ENCODE results near the gene C1orf56.
A peak's percentile ranks its signal among the peaks of the same experiment; 100 is the strongest.

Gene C1orf56, protein sequence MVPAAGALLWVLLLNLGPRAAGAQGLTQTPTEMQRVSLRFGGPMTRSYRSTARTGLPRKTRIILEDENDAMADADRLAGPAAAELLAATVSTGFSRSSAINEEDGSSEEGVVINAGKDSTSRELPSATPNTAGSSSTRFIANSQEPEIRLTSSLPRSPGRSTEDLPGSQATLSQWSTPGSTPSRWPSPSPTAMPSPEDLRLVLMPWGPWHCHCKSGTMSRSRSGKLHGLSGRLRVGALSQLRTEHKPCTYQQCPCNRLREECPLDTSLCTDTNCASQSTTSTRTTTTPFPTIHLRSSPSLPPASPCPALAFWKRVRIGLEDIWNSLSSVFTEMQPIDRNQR

DNA sequence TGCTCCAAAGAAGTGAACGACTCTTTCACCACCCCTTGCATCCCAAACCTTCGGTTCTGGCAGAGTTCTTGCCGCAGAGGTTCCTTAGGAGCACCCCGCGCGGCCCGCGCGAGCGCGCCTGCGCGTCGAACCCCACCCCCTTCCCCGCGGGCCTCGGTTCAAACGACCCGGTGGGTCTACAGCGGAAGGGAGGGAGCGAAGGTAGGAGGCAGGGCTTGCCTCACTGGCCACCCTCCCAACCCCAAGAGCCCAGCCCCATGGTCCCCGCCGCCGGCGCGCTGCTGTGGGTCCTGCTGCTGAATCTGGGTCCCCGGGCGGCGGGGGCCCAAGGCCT lies at the start of gene C1orf56:
C1orf56 (plus strand) TSS at position 161 of the 334 bp plus-strand sequence; CDS start at position 258, 97 bp downstream.
- DNase-seq = peak; percentile 72

DNA sequence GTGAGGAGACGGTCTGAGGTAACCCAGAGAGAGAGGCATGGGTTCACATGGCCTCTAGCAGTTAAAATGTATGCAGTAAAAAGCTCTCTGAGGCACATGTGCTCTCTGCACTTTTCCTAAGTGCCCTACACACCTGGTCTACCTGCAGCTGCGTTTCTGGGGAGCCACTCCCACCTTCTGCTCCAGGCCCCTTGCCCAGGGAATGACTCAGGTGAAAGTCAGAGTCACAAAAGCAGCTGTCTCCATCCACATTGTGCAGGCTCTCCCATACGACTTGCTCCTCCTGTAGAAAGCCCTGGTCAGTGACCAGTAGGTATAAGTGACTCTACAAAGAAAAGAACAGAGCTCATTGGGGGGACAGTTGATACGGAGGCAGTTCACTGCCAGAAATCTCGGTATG lies 49.6 kb upstream of the C1orf56 start:
- no peak for DNase-seq

DNA sequence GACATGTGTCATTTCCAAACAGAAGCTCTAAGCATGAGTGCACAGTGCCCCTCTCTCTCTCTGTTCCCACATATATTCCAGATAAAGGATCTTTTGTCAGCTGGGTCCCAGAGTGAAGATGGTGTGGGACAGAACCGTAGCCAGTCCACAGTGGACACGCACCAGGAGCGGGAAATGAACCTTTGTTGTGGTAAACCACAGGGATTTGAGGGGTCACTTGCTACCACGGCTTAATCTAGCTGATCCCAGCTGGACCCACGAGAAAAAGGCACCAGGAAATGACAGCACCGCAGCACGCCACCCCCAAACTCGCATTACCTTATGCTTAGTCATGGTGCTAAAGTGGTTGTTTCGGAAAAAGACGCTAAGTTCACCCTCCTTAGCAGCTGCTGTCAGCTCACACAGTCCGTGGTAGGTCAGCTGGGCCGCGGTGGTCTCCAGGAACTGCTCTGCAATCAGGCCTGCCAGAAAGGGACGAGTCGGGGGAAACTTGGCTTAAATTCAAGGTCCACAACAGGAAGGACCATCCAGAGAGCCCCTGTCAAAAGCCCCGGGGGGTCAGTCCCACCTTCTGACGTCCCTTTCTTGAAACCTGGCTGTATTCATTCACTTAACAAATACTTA lies 48.4 kb upstream of the C1orf56 start:
- DNase-seq = peak; percentile 47

DNA sequence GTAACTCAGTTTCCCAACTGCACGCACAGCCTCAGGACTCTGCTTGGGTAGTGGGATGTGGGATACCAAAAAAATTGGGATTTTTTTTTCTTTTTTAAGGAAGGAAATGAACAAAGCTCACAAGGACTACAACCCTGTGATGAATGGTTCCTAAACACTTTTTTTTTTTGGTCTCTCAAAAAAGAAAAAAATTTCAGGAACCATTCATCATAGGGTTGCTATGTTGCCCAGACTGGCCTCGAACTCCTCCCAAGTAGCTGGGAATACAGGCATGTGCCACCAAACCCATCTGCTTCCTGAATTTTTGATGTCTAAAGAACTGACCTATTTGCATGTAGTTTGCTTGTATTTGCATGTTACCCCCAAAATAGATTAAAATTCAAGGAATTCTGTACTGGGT lies 47.6 kb upstream of the C1orf56 start:
- no peak for DNase-seq

DNA sequence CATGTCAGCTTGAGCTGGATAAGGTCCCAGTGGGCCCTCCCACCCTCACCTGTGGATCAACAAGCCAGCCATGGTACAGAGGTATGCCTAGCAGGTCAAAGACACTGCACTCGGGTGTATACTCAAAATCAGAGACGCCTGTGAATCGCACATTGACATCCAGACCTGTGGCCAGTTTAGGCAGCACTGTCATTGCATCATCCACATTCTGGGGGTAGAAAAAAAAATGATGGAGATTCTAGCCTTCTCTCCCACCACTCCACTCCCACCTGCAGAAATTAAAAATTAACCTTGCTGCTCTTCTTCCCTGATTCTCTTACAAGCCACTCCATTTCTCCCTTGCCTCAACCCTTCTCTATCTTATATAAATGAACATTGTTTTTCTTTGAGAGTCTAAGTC lies 47.1 kb upstream of the C1orf56 start:
- DNase-seq = no peak

DNA sequence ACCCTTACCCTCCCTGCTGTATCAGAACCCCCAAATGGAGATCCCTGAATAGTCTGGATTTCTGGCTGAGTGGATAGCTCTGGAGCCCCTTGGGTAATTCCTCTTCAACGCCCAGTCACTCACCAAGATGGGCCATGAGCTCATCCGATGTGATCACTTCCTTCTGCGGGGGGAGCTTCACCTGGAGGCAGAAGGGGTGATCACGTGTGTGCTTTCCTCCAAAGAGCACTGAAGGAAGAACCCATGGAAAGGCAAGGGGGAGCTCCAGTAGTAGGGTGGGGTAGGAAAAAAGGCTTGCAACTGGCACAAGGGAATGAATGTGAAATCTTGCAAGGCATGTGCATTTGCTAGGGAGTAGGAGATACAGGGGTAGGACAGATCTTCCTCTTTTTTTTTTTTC lies 45.9 kb upstream of the C1orf56 start:
- DNase-seq = no peak

DNA sequence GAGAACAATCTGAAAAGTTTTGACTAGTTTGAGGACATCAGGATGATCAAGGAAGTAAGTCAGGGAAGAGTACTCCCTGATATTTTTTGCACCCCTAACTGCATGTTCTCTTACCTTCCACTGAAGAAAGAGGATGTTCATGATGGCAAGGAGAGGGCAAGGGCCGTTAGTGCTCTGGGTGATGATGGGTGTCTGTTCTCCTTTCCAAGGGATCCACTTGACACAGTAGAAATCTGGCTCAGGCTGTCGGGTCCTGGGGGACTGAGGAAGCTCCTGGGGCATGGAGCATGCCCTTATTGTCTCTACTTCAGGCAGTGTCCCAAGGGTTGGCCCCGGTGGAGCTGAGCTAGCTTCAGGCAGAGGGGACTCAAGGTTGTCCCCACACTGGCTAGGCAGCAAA lies 45.5 kb upstream of the C1orf56 start:
- DNase-seq = no peak

DNA sequence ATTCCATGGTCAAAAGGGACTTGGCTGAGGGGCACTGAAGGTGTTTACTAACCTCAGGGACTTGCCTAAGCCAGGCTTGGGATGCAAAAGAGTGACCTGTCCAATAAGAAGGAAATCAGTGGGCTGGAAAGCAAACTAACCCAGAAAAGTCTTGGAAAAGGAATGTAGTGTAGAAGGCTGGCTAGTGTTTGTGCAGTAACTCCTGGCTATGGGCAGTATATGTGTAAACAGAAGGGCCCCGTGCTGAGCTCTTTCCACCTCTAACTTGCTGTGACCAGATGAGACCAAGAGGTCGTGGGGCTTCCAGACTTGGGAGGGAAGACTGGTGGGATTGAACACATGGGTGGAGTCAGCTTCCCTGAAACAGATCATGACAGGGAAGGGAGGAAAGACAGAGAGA lies 44.9 kb upstream of the C1orf56 start:
- no peak for DNase-seq

DNA sequence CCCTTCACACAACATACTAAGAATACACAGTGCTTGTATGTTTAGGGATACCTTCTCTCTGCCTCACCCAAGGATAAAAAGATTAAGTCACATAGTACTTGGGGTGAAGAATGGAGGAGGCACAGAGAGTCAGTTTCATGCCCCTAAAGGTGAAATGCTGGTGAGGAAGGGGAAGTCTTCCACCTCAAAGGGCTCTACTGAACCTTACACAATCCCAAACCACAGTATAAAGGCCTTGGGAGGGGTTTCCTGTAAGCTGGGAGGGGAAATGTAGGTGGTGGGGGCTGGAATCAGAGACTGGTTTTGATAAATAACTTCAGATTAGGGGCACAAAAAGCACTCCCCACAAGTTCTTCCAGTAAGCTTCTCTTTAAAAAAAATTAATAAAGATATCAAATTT lies 44.4 kb upstream of the C1orf56 start:
- DNase-seq = no peak

DNA sequence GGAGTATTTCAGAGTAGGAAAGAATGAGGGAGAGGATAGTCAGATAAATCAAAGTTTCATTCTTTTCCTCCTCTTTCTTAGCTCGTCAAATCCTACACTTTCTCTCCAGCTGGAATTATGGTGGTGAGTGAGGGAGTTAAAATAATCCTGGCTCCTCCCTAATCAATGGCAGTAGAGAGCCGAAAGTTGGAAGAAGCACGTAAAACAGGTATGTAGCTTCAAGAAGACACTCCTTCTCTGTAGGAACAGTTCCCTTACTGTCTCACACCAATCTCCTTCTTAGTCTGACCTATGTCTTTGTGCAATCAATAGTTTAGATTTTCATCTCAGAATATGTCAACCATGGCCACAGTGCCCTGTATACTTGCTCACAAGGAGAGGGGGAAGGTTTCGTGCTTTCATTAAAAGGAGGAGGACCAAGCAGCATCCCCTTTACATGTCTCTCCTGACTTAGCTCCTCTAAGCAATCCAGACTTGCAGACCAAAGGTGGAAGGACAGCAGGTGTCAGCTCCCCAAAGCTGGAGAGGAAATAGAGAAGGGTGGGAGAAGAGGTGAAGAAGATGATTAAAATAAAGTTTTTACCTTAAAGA lies 41.7 kb upstream of the C1orf56 start:
- no peak for DNase-seq

DNA sequence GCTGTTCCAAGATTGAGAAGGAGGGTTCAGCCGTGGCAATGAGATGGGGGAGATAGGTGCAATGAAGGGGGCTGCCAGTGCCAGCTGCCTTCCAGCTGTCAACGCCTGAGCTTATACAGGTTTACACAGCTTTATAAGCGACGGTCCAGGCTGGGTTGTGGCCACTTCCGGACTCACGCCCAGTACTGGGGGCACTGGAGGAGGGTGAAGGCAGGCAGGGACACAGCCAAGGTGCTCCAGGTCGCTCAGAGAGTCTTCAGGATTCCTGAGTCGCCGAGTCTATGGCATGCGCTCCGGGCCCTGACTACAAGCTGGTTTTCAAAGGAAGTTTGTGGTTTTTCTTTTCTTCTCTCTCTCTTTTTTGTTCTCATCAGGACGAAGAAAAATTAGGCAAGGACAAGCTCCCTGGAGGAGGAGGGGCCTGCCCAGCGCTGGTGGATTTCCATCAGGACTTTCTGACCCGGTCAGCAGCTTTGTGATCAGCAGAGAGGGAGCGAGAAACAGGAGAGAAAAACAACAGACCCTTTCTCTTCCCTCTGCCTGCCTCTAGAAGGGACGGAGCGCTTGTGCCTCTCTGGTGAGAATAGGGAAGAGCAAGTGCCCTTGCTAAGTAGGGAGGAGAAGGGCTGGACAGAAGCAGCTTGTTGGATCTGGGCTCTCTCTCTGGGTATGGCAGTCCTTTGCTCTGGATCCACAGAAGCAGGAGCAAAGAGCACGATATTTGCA lies 41.1 kb upstream of the C1orf56 start, which contains the start of gene MINDY1:
MINDY1 (minus strand) TSS at position 576 of the 726 bp plus-strand sequence. CDS start 4,285 bp downstream, outside the sequence.
- peak; percentile 59 for DNase-seq

DNA sequence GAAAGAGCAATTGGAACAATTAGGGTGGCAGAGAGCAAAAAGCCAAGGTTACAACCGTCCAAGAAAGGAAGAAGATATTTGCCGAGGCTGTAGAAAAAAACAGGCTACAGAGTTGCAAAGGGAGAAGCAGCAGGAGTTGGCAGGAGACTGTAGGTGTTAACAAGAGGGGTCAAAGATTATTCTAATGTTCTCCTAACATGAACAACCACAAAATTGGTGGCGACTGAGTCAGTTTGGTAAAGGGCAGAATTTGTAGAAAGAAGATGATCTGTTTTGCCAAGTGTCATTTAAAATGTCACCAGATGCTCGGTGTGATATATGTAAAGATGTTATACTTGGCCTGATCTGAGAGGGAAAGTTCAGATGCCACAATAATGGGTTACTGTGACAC lies 39.7 kb upstream of the C1orf56 start:
- no peak for DNase-seq

DNA sequence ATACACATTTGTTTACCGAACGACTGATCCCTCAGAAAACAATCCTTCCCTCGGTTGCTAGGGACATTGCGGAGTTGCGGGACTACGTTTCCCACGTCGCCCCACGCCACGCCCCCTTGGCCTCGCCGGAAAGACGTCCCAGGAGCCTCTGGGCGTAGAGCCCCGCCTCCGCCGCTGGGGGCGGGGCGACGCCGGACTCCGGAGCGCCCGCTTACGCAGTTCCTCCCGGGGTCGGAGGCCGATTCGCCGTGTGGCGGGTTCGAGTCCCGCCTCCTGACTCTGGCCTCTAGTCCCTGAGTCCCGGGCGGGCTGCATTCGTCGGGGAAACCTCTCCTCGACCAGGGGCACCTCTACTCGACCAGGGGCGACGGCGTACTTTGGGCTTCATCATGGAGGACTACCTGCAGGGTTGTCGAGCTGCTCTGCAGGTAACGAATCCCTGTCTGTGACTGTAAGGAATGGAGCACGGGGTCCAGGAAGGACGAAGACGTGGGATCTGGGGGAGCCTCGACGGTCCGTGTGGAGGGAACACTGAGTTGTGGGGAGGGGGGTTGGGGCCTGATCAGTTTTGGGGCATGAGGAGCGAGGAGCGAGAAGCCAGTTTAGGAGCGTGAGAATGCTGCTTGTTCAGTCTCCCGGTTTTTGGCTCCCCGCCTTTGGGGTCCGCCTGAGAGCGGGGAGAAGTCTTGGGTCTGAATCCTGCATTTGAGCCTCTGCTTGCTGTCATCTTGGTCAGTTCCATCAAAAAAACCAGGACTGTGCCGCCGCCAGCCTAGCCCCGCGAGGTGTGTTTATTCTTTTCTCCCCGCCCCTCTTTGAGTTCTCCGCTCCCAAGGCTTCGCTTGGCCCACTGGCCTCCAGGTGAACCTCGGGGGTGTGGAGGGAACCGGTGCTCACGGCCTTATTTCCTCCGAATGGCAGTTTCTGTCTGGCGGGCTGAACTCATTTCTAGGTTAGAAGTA lies 39.0 kb upstream of the C1orf56 start, which contains the start of gene PRUNE1:
PRUNE1 (plus strand) TSS at position 206 of the 962 bp plus-strand sequence; CDS start at position 390, 184 bp downstream.
- peak; percentile 98 for DNase-seq

DNA sequence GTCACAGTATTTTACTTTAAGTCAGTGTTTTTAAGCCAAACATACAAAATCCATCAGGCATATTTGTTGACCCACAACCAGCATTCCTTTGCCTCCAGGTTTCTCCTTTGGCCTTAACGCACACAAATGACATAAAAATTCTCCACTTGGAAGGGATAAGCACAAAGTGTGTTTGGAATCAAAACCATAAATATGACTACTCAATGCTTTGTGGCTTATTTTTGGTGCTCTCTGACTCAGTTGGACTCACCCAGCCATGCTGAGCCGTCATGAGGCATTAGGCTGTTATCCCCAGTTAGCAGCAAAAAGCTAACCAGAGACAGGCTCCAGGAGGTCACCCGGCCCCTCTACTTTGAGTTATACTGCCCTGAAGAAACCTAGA lies 38.4 kb upstream of the C1orf56 start:
- peak; percentile 23 for DNase-seq

DNA sequence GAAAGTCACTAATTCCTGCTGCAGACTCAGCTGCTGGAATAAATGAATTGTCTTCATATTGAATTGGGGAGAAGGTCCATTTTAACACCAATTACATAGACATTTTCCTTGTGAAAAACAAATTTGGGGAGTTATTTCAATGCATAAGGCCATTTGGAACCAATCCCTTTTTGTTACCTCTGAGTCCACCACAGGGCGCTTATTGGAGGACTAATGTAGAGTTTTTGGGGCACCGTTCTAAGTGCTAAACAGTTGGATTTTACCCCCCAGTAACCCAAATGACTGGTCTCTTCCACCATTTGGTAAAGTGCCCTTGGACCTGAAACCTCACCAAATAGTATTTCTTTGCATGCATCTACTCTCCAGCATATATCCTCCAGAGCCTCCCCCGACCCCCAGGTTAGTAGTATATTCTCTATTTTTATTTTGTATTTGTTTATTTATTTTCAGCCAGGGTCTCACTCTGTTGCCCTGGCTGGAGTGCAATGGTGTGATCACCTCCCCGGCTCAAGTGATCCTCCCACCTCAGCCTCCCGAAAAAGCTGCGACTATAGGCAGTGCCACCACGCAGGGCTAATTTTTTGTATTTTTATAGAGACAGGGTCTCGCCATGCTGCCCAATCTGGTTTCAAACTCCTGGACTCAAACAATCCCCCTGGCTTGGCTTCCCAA lies 37.7 kb upstream of the C1orf56 start:
- DNase-seq = no peak

DNA sequence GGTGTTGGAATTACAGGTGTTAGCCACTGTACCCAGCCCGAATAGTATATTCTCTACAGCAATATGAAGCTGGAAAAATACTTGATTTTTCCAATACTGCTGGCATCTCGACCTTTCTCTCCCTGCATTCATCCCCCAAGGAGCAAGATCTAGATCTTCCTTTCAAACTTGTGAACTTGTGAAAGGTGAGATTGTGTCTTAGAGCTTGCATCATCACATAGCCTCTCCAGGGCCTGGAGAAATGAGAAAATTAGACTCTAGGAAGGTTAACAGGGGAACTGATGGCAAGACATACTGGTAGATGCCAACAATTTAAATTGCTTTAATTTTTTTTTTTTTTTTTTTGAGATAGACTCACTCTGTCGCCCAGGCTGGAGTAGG lies 37.2 kb upstream of the C1orf56 start:
- no peak for DNase-seq

DNA sequence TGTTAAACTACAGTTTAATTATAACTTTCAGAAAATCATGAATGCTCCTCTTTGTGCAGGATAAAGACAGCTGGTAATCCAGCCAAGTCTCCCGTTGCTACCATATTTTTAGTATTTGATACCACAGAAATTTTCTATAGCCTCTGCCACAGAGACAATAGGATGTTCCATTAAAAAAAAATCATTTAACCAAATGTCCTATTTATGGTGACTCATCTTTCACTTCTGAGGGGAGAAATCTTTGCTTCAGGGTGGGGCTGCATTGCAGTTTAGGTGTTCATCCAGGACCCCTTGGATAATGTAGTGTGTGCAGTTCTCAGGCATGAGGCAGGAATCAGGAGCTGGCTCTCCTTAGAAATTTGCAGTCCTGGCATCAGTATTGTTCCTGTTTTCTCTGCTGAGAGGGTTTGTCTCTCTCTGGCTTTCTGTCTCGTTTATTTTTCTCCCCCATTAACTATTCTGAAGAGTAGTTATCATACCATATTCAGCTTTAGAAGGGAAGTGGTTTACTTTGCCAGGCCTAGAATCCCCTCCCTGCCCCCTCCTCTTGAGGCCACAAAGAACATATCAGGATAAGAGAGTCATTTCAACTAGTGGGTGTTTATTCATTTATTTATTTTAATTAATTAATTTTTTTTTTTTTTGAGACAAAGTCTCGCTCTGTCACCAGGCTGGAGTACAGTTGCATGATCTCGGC lies 36.2 kb upstream of the C1orf56 start:
- no peak for DNase-seq

DNA sequence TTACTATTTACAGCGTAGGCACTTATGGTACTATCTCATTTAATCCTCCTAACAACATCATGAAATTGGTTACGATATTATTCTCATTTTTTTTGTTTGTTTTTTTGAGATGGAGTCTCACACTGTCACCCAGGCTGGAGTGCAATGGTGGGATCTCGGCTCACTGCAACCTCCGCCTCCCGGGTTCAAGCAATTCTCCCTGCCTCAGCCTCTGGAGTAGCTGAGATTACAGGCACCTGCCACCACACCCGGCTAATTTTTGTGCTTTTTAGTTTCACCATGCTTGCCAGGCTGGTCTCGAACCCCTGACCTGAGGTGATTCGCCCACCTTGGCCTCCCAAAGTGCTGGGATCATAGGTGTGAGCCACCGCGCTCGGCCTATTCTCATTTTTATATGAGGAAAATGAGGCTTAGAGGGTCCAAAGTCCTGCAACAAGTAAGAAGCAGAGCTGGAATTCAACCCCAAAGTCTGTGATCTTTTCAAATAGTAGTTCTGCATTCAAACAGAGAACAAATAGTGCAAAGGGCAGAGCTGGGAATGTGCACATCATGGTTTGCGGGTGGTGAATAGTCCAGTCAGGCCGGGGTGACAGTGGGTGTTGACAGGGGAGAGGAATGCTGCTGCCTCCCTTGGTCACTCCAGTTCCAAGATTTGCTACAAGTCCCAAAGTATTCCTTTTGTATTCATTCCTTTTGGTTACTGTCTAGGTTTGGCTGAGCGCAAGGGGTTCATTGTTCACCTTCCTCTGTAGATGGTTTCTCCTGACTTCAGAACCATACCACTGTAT lies 34.7 kb upstream of the C1orf56 start:
- no peak for DNase-seq

DNA sequence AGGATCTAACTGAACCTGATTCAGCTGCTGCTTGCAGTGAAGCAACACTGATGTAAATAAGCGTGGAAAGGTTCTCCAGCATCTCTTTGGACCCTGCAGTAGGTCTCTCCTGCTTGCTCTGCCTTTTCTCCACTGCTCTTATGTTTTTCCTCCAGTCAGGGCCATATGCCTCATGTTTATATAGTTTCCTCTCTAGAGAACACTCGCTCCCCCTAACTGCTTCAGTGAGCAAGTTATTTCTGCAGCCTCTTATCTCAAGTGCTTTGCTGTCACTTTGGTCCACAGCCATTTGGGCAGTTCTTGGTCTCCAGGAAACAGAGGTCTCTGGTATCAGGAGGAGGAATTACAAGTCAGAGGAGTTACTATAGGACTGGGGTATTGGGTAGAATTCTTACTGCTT lies 34.0 kb upstream of the C1orf56 start:
- DNase-seq = no peak

DNA sequence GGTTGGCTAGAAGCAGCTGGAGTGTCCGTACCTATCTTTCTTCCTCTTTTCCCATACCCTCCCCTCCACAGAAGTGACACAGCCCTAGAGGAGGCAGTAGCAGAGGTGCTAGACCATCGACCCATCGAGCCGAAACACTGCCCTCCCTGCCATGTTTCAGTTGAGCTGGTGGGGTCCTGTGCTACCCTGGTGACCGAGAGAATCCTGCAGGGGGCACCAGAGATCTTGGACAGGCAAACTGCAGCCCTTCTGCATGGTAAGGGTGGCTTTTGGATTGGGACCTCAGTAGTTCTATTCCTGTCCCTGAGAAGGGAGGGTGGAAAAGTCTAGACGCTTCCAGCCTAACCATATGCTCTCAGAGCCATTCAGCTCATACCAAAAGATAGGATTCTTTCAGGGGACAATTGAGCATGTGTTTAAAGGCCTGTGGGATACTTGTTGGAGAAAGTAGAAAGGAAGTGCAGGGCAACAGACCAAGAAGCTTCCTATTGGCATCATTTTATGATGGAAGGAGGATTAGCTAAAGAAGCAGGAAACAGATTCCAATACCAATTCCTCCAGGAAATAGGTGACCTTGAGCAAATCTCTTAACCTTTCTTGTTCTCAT lies 22.9 kb upstream of the C1orf56 start:
- DNase-seq = peak; percentile 88
